OCI-LY3 (cell line): Measurements from ENCODE around the gene S100A12.
"Not testable (repeated sequence)": the region's sequence is repeated elsewhere in the genome, so short reads cannot be mapped to it uniquely, and the experiment has no call there.

ENCODE experiments used
- H2AFZ ChIP-seq: fragments of 200-600, 300-600 bp; shearing (Covaris generic); 2 replicates; pipeline ENCODE4 v1.6.0; 2014; ENCODE audit warnings: antibody characterized with exemption, low read depth, low read length
- H3K27ac ChIP-seq: fragments of 200-600, 300-600 bp; sonication (generic); 2 replicates; pipeline ENCODE4 v1.5.1; 2014; ENCODE audit warnings: mild to moderate bottlenecking, low read length, moderate library complexity, mixed read lengths
- H3K27me3 ChIP-seq: fragments of 200-600, 300-600 bp; sonication (generic); 2 replicates; pipeline ENCODE4 v1.6.1; 2014; ENCODE audit warnings: low read depth, low read length, mixed read lengths
- H3K36me3 ChIP-seq: fragments of 200-600, 300-600 bp; sonication (generic); replicated peaks from 2 replicates; pipeline ENCODE3; 2014; ENCODE audit warnings: low read depth, low read length, mixed read lengths
- H3K4me1 ChIP-seq: fragments of 300-600, 200-600 bp; sonication (generic); 2 replicates; pipeline ENCODE4 v1.6.1; 2014; ENCODE audit warnings: low read length, mixed read lengths
- H3K4me2 ChIP-seq: fragments of 200-600, 300-600 bp; sonication (generic); 2 replicates; pipeline ENCODE4 v1.6.1; 2014; ENCODE audit warnings: low read length, mixed read lengths
- H3K4me3 ChIP-seq: fragments of 300-600, 200-600 bp; sonication (generic); 2 replicates; pipeline ENCODE4 v1.5.1; 2014; ENCODE audit warnings: antibody characterized with exemption, mild to moderate bottlenecking, low read length, moderate library complexity
- H3K79me2 ChIP-seq: fragments of 300-600, 200-600 bp; shearing (Covaris generic); 2 replicates; pipeline ENCODE4 v1.6.1; 2014; ENCODE audit warnings: mild to moderate bottlenecking, low read length, mixed read lengths
- H3K9ac ChIP-seq: fragments of 300-600, 200-600 bp; shearing (Covaris generic); 2 replicates; pipeline ENCODE4 v1.6.0; 2014; ENCODE audit warnings: mild to moderate bottlenecking, low read length, moderate library complexity
- H3K9me3 ChIP-seq: fragments of 200-600, 300-600 bp; shearing (Covaris generic); 2 replicates; pipeline ENCODE4 v1.6.1; 2014; ENCODE audit warnings: low read length, mixed read lengths; ENCODE audit not compliant: insufficient read depth
- H4K20me1 ChIP-seq: fragments of 200-600, 300-600 bp; sonication (generic); 2 replicates; pipeline ENCODE4 v1.6.1; 2016; ENCODE audit warnings: low read length, mixed read lengths; ENCODE audit not compliant: insufficient read depth
- CTCF ChIP-seq: fragments of 200-600, 300-600 bp; sonication (generic); IDR thresholded peaks from 2 replicates; pipeline ENCODE4 v1.5.1; 2014; ENCODE audit warnings: antibody characterized with exemption, low read length, low read depth
- EZH2phosphoT487 ChIP-seq: fragments of 200-600 bp; shearing (Covaris generic); IDR thresholded peaks from 2 replicates; pipeline ENCODE4 v1.6.1; 2018; ENCODE audit warnings: antibody characterized with exemption, mixed run types, low read depth

Gene S100A12

GRCh38 chr1:153375511-153375910 is at the start of gene S100A12:
S100A12 (minus strand) TSS chr1:153375621; CDS start chr1:153374592, 1,029 bp downstream.
- Histone ChIP-seq H3K36me3 (no peaks in the 10 kb centered on the region), H3K9ac (no peak within 1 kb of the TSS), H2AFZ (no peak within 1 kb of the TSS), H3K4me3 (no peak within 1 kb of the TSS), H4K20me1 (no peaks in the 10 kb centered on the region), H3K9me3 (no peaks in the 10 kb centered on the region), H3K27ac (no peak within 1 kb of the TSS), H3K79me2 (no peaks in the 10 kb centered on the region), H3K4me1 (peaks cover 5% of the 10 kb centered on the region; the same call in 1 of the 2 replicates), H3K4me2 (no peak within 1 kb of the TSS), H3K27me3 (peaks cover 56% of the 10 kb centered on the region)
- no peak for TF ChIP-seq CTCF

GRCh38 chr1:153422450-153423068 is 47.1 kb upstream of the S100A12 start:
- no peaks in the 10 kb centered on the region for H3K79me2 ChIP-seq
- no peak for TF ChIP-seq EZH2phosphoT487
- TF ChIP-seq CTCF: no peak

GRCh38 chr1:153420306-153420705 is 44.9 kb upstream of the S100A12 start:
- Histone ChIP-seq H4K20me1 (no peaks in the 10 kb centered on the region), H3K4me3 (no peak overlapping the region), H2AFZ (no peak overlapping the region), H3K9ac (no peak overlapping the region), H3K27me3 (peaks cover 40% of the 10 kb centered on the region), H3K4me2 (no peak overlapping the region), H3K4me1 (peaks cover 17% of the 10 kb centered on the region), H3K27ac (no peak overlapping the region), H3K9me3 (no peaks in the 10 kb centered on the region), H3K36me3 (no peaks in the 10 kb centered on the region), H3K79me2 (no peaks in the 10 kb centered on the region)
- TF ChIP-seq CTCF (no peak), EZH2phosphoT487 (no peak)

More at GRCh38 chr1:153422450-153423068, 47.1 kb upstream of the S100A12 start:
- Histone ChIP-seq H3K4me1 (no peaks in the 10 kb centered on the region), H3K4me3 (no peak overlapping the region), H3K27ac (no peak overlapping the region), H4K20me1 (no peaks in the 10 kb centered on the region), H3K9ac (no peak overlapping the region), H2AFZ (no peak overlapping the region), H3K9me3 (no peaks in the 10 kb centered on the region), H3K4me2 (no peak overlapping the region), H3K36me3 (no peaks in the 10 kb centered on the region), H3K27me3 (peaks cover 60% of the 10 kb centered on the region)

GRCh38 chr1:153419436-153419793 is 44.0 kb upstream of the S100A12 start:
- Histone ChIP-seq H3K4me1 (peaks cover 23% of the 10 kb centered on the region), H3K27me3 (peaks cover 34% of the 10 kb centered on the region)
- not testable (repeated sequence) for H2AFZ ChIP-seq, H3K9ac ChIP-seq, H4K20me1 ChIP-seq, H3K4me3 ChIP-seq, H3K4me2 ChIP-seq, H3K27ac ChIP-seq, H3K9me3 ChIP-seq, H3K79me2 ChIP-seq, H3K36me3 ChIP-seq

- H3K79me2 ChIP-seq, H3K36me3 ChIP-seq, H3K4me3 ChIP-seq, H3K4me2 ChIP-seq, H2AFZ ChIP-seq, H3K9ac ChIP-seq, H3K27ac ChIP-seq, H4K20me1 ChIP-seq, H3K9me3 ChIP-seq: not testable (repeated sequence)
- H3K4me1 ChIP-seq: peaks cover 23% of the 10 kb centered on the region
- H3K27me3 ChIP-seq: peaks cover 29% of the 10 kb centered on the region
Observed at GRCh38 chr1:153418758-153419435, 43.5 kb upstream of the S100A12 start.
